Measurements from ENCODE around the gene GAK.

The GAK gene

GRCh38 chr4:955161-955921 is 23.2 kb upstream of the GAK start:
- ATAC-seq (ENCODE audit: low read depth): no peak
- Histone ChIP-seq H3K4me3 (ENCODE audit: severe bottlenecking) (no peak overlapping the region), H3K4me1 (ENCODE audit: insufficient read depth, poor library complexity, severe bottlenecking) (no peaks in the 10 kb centered on the region), H3K27me3 (ENCODE audit: insufficient read depth, poor library complexity, severe bottlenecking) (no peaks in the 10 kb centered on the region), H3K27ac (ENCODE audit: poor library complexity, severe bottlenecking) (no peak overlapping the region), H3K36me3 (ENCODE audit: low read depth) (no peaks in the 10 kb centered on the region), H3K9me3 (ENCODE audit: severe bottlenecking) (no peaks in the 10 kb centered on the region)
- DNase-seq (ENCODE audit: low spot score): no peak
- no peak for TF ChIP-seq CTCF (IDR thresholded peaks at IDR 0.05; ENCODE audit: poor library complexity, severe bottlenecking)

DNA sequence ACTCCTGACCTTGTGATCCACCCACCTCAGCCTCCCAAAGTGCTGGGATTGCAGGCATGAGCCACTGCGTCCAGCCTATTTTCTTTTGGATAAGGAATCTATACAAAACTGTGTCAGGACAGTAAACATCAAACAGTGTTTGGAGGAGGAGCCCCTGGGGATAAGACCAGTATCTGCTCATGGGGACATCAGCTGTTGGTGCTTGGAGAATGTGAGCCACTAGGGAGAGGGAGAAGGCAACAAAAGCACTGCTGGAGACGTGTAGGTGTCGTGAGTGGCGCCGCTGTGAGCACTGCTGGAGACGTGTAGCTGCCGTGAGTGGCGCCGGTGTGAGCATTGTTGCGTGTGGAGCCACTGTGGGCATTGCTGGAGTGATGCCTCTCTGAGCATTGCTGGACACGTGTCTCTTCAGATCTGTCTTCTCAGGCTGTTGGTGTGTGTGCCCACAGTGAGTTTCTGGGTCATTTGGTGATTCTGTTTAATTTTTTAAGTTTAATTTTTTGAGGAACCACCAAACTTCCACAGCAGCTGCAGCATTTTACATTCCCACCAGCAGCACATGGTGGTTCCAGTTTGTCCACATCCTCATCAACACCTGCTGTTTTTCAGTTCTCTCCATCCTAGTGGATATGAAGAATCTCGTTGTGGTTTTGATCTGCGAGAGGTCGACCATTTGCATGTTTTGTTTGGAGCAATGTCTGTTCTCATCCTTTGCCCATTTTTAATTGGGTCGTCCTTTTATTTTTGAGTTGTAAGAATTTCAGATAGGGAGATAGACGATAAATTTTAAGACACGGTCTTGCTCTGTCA is 22.3 kb upstream of the GAK start:
- H3K27me3 ChIP-seq (ENCODE audit: insufficient read depth, poor library complexity, severe bottlenecking): no peaks in the 10 kb centered on the region
- no peak overlapping the region for H3K4me3 ChIP-seq (ENCODE audit: severe bottlenecking)
- no peak for TF ChIP-seq CTCF (IDR thresholded peaks at IDR 0.05; ENCODE audit: poor library complexity, severe bottlenecking)
- no peaks in the 10 kb centered on the region for H3K9me3 ChIP-seq (ENCODE audit: severe bottlenecking)
- no peak overlapping the region for H3K27ac ChIP-seq (ENCODE audit: poor library complexity, severe bottlenecking)
- H3K36me3 ChIP-seq (ENCODE audit: low read depth): no peaks in the 10 kb centered on the region
- ATAC-seq (ENCODE audit: low read depth) (no peak), DNase-seq (ENCODE audit: low spot score) (no peak)
- H3K4me1 ChIP-seq (ENCODE audit: insufficient read depth, poor library complexity, severe bottlenecking): no peaks in the 10 kb centered on the region

- no peak for TF ChIP-seq CTCF (IDR thresholded peaks at IDR 0.05; ENCODE audit: poor library complexity, severe bottlenecking)
- no peaks in the 10 kb centered on the region for H3K4me1 ChIP-seq (ENCODE audit: insufficient read depth, poor library complexity, severe bottlenecking)
- no peaks in the 10 kb centered on the region for H3K9me3 ChIP-seq (ENCODE audit: severe bottlenecking)
- H3K36me3 ChIP-seq (ENCODE audit: low read depth): no peaks in the 10 kb centered on the region
- no peaks in the 10 kb centered on the region for H3K27me3 ChIP-seq (ENCODE audit: insufficient read depth, poor library complexity, severe bottlenecking)
- ATAC-seq (ENCODE audit: low read depth) (no peak), DNase-seq (ENCODE audit: low spot score) (no peak)
- no peak overlapping the region for H3K27ac ChIP-seq (ENCODE audit: poor library complexity, severe bottlenecking)
- no peak overlapping the region for H3K4me3 ChIP-seq (ENCODE audit: severe bottlenecking)
These were observed 21.4 kb upstream of the GAK start for GRCh38 chr4:953574-953915.

DNA sequence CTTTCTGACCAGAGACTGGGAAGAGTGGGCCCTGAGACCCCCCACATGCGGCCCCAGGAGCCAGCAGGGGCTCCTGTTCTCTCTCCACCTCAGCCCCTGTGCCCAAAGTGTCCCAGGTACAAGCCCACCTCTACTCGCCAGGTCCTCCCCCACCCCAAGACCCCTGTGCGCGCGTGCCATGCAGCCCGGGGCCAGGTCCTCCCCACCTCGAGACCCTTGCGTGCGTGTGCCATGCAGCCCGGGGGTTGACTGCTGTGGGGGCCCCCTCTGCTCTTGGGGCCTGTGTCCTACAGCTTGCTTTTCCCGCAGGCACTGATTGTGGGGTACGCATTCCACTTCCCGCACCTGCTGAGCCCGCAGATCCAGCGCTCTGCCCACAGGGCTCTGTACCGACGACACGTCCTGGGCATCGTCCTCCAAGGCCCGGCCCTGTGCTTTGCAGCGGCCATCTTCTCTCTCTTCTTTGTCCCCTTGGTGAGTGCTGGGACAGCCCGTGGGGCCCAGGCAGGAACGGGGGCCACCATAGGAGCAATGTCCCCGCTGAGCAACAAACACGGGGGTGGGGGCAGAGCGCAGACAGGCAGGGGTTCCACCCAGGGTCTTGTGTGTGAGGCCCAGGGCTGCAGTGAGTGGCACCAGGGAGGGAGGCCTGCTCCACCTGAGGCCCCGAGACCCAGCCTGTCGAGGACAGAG is 20.9 kb upstream of the GAK start:
- ATAC-seq (ENCODE audit: low read depth) (no peak), DNase-seq (ENCODE audit: low spot score) (no peak)
- H3K27ac ChIP-seq (ENCODE audit: poor library complexity, severe bottlenecking): no peak overlapping the region
- H3K4me3 ChIP-seq (ENCODE audit: severe bottlenecking): no peak overlapping the region
- TF ChIP-seq CTCF (IDR thresholded peaks at IDR 0.05; ENCODE audit: poor library complexity, severe bottlenecking): no peak
- no peaks in the 10 kb centered on the region for H3K4me1 ChIP-seq (ENCODE audit: insufficient read depth, poor library complexity, severe bottlenecking)
- H3K36me3 ChIP-seq (ENCODE audit: low read depth): no peaks in the 10 kb centered on the region
- H3K9me3 ChIP-seq (ENCODE audit: severe bottlenecking): no peaks in the 10 kb centered on the region
- no peaks in the 10 kb centered on the region for H3K27me3 ChIP-seq (ENCODE audit: insufficient read depth, poor library complexity, severe bottlenecking)

All from RWPE2 (cell line).